OCI-LY1 (cell line): Measurements from ENCODE around the gene NDFIP2.

Experiments used
- H2AFZ ChIP-seq: fragments of 200-600 bp; sonication (generic), shearing (Covaris generic); 2 replicates; pipeline ENCODE4 v1.6.0; 2014; ENCODE audit warnings: antibody characterized with exemption, mild to moderate bottlenecking, low read length
- H3F3A ChIP-seq: fragments of 200-600 bp; sonication (generic), shearing (Covaris generic); 2 replicates; pipeline ENCODE4 v1.6.0; 2014; ENCODE audit warnings: mild to moderate bottlenecking, antibody characterized with exemption, low read length, moderate library complexity; ENCODE audit not compliant: insufficient read depth
- H3K27ac ChIP-seq: fragments of 200-600 bp; sonication (generic); 2 replicates; pipeline ENCODE4 v1.5.1; 2014; ENCODE audit warnings: low read length, mixed run types, mild to moderate bottlenecking, low read depth; ENCODE audit not compliant: poor library complexity, severe bottlenecking
- H3K27me3 ChIP-seq: fragments of 200-600 bp; sonication (generic); 2 replicates; pipeline ENCODE4 v1.6.0; 2014; ENCODE audit warnings: antibody characterized with exemption, mild to moderate bottlenecking, low read length, moderate library complexity; ENCODE audit not compliant: insufficient read depth
- H3K36me3 ChIP-seq: fragments of 200-600 bp; sonication (generic); 2 replicates; pipeline ENCODE4 v1.6.1; 2014; ENCODE audit warnings: mild to moderate bottlenecking, antibody characterized with exemption, low read length, moderate library complexity, mixed read lengths; ENCODE audit not compliant: insufficient read depth
- H3K4me1 ChIP-seq: fragments of 200-600 bp; sonication (generic); 2 replicates; pipeline ENCODE4 v1.5.1; 2014; ENCODE audit warnings: mild to moderate bottlenecking, low read length, moderate library complexity; ENCODE audit not compliant: insufficient read depth, severe bottlenecking
- H3K4me2 ChIP-seq: fragments of 200-600 bp; sonication (generic), shearing (Covaris generic); 2 replicates; pipeline ENCODE4 v1.6.1; 2014; ENCODE audit warnings: low read length
- H3K4me3 ChIP-seq: fragments of 200-600 bp; sonication (generic); 2 replicates; pipeline ENCODE4 v1.5.1; 2014; ENCODE audit warnings: low read length, low read depth, mild to moderate bottlenecking, mixed read lengths; ENCODE audit not compliant: poor library complexity, severe bottlenecking
- H3K79me2 ChIP-seq: fragments of 200-600 bp; shearing (Covaris generic); 2 replicates; pipeline ENCODE4 v1.6.1; 2016; ENCODE audit warnings: mixed run types, low read length, mixed read lengths; ENCODE audit not compliant: insufficient read depth
- H3K9ac ChIP-seq: fragments of 200-600 bp; sonication (generic), shearing (Covaris generic); 2 replicates; pipeline ENCODE4 v1.6.1; 2014; ENCODE audit warnings: mild to moderate bottlenecking, low read length, mixed read lengths
- H3K9me2 ChIP-seq: fragments of 200-600 bp; sonication (generic), shearing (Covaris generic); 2 replicates; pipeline ENCODE4 v1.6.1; 2014; ENCODE audit warnings: low read depth, mild to moderate bottlenecking, low read length, mixed read lengths
- H3K9me3 ChIP-seq: fragments of 200-600 bp; shearing (Covaris generic); 2 replicates; pipeline ENCODE4 v1.6.1; 2014; ENCODE audit warnings: low read length, mixed read lengths
- H4K20me1 ChIP-seq: fragments of 200-600 bp; sonication (generic), shearing (Covaris generic); 2 replicates; pipeline ENCODE4 v1.6.0; 2016; ENCODE audit warnings: mild to moderate bottlenecking, low read length; ENCODE audit not compliant: insufficient read depth
- EZH2 ChIP-seq: fragments of 200-600 bp; sonication (generic), shearing (Covaris generic); IDR thresholded peaks from 2 replicates; pipeline ENCODE4 v1.8.0; 2017; ENCODE audit warnings: borderline replicate concordance, mixed run types, mild to moderate bottlenecking, antibody characterized with exemption, low read length, moderate library complexity, mixed read lengths
- TF ChIP-seq, protein P1 (sequence below): fragments of 200-600 bp; sonication (generic), shearing (Covaris generic); IDR thresholded peaks from 2 replicates; pipeline ENCODE4 v1.5.1; 2017; ENCODE audit warnings: mild to moderate bottlenecking, antibody characterized with exemption, low read length, moderate library complexity, mixed read lengths

NDFIP2 gene

DNA sequence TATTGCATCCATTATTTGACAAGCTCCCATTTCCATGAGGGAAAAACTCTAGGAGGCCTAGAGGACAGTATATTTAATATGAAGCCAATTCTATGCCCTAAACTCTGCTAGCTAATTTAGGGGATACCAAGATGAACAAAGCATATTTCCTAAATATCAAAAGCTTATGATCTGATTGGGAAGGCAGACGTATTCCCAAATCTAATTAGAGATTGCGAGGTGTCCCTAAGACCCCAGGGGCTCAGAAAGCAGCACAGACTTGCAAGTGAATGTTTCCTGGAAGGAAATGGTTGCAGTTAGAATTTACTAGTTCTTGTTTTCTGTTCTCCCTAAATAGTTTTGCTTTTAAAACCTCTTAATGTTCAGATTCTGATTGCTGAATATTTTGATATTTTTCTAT lies 30.7 kb downstream of the NDFIP2 start:
- H3K4me2 ChIP-seq: no peak overlapping the region
- H3K36me3 ChIP-seq: no peaks in the 10 kb centered on the region
- no peak overlapping the region for H2AFZ ChIP-seq
- no peak overlapping the region for H3K27ac ChIP-seq
- no peaks in the 10 kb centered on the region for H3K9me3 ChIP-seq
- no peaks in the 10 kb centered on the region for H3K27me3 ChIP-seq
- H3K9me2 ChIP-seq: no peaks in the 10 kb centered on the region
- H3K4me3 ChIP-seq: no peak overlapping the region
- no peak overlapping the region for H3K9ac ChIP-seq
- TF ChIP-seq, protein P1, sequence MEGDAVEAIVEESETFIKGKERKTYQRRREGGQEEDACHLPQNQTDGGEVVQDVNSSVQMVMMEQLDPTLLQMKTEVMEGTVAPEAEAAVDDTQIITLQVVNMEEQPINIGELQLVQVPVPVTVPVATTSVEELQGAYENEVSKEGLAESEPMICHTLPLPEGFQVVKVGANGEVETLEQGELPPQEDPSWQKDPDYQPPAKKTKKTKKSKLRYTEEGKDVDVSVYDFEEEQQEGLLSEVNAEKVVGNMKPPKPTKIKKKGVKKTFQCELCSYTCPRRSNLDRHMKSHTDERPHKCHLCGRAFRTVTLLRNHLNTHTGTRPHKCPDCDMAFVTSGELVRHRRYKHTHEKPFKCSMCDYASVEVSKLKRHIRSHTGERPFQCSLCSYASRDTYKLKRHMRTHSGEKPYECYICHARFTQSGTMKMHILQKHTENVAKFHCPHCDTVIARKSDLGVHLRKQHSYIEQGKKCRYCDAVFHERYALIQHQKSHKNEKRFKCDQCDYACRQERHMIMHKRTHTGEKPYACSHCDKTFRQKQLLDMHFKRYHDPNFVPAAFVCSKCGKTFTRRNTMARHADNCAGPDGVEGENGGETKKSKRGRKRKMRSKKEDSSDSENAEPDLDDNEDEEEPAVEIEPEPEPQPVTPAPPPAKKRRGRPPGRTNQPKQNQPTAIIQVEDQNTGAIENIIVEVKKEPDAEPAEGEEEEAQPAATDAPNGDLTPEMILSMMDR: no peak
- no peak for TF ChIP-seq EZH2
- 0 out of 2 replicates have a peak, but pooled peaks cover 6% of the 10 kb centered on the region for H3K79me2 ChIP-seq
- H3K4me1 ChIP-seq: no peaks in the 10 kb centered on the region
- H4K20me1 ChIP-seq: no peaks in the 10 kb centered on the region
- H3F3A ChIP-seq: no peaks in the 10 kb centered on the region

DNA sequence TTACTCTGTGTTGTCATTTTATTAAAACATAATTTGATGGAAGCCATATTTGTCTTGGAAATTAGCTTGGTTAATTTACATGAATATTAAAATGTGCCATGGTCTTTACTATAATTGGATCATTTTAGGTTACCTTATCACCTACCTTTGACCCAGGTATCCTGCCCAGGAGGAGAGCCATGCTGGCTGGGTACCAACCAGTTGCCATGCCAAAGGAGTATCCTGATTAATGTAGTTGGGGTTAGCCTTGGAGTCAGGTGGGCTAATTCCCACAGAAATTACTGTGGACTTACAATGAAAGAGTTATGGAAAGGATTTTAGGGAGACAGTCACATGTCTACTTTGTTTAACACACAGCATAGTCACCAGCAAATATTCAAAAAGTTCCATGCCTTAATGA lies 32.0 kb downstream of the NDFIP2 start:
- TF ChIP-seq, protein P1: no peak
- TF ChIP-seq EZH2: no peak
- Histone ChIP-seq H3K9ac (no peak overlapping the region), H3K36me3 (no peaks in the 10 kb centered on the region), H3K27me3 (no peaks in the 10 kb centered on the region), H4K20me1 (no peaks in the 10 kb centered on the region), H3F3A (no peaks in the 10 kb centered on the region), H3K4me2 (no peak overlapping the region), H3K27ac (no peak overlapping the region), H3K9me2 (no peaks in the 10 kb centered on the region), H3K4me1 (no peaks in the 10 kb centered on the region), H3K79me2 (0 out of 2 replicates have a peak, but pooled peaks cover 2% of the 10 kb centered on the region), H3K9me3 (no peaks in the 10 kb centered on the region), H2AFZ (no peak overlapping the region), H3K4me3 (no peak overlapping the region)

DNA sequence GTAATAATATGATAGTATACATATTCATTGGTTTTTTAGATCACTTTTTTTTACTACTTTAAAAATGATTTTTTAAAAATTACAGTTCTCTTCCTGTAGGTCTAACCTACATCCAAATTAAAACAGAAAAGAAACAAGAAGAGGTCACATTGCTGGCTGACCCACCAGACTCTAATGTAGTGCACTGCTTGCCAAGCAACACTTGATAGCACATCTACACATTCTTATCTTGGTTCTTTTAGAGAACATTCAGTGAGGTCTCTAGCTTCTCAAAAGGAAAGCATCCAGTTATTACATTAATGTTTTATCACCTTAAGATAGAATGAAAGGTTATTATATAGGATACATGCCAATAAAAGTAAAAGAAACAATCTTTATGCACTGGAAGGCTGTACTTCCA lies 35.6 kb downstream of the NDFIP2 start:
- H3K9me2 ChIP-seq: no peaks in the 10 kb centered on the region
- H3K9ac ChIP-seq: no peak overlapping the region
- no peaks in the 10 kb centered on the region for H3F3A ChIP-seq
- H2AFZ ChIP-seq: no peak overlapping the region
- no peaks in the 10 kb centered on the region for H3K9me3 ChIP-seq
- H3K27ac ChIP-seq: no peak overlapping the region
- no peaks in the 10 kb centered on the region for H3K27me3 ChIP-seq
- TF ChIP-seq, protein P1: no peak
- no peak for TF ChIP-seq EZH2
- H3K4me2 ChIP-seq: no peak overlapping the region
- no peaks in the 10 kb centered on the region for H3K4me1 ChIP-seq
- no peak overlapping the region for H3K4me3 ChIP-seq
- H4K20me1 ChIP-seq: no peaks in the 10 kb centered on the region
- H3K79me2 ChIP-seq: 0 out of 2 replicates have a peak, but pooled peaks cover 4% of the 10 kb centered on the region
- peaks cover 7% of the 10 kb centered on the region for H3K36me3 ChIP-seq
